IPS DF 6.9 (cell line): ENCODE results near the gene TFDP2.
"Not testable (repeated sequence)": the region's sequence is repeated elsewhere in the genome, so short reads cannot be mapped to it uniquely, and the experiment has no call there.

Source experiments
- DNase-seq: peaks from one replicate; pipeline ENCODE4 v3.0.0-alpha.2; 2013; ENCODE audit warnings: low read depth, low spot score
- H3K27ac ChIP-seq: one replicate; pipeline ENCODE4 v1.5.1; 2013; ENCODE audit warnings: low read length, control low read depth
- H3K27me3 ChIP-seq: 2 replicates; pipeline ENCODE4 v1.6.1; 2013; ENCODE audit warnings: mild to moderate bottlenecking, low read length; ENCODE audit not compliant: control insufficient read depth, insufficient read depth
- H3K36me3 ChIP-seq: 2 replicates; pipeline ENCODE4 v1.6.1; 2013; ENCODE audit warnings: low read length; ENCODE audit not compliant: control insufficient read depth, insufficient read depth
- H3K4me1 ChIP-seq: 2 replicates; pipeline ENCODE4 v1.6.1; 2013; ENCODE audit warnings: low read length; ENCODE audit not compliant: control insufficient read depth, insufficient read depth
- H3K4me3 ChIP-seq: 2 replicates; pipeline ENCODE4 v1.5.1; 2013; ENCODE audit warnings: mild to moderate bottlenecking, low read length
- H3K9me3 ChIP-seq: 2 replicates; pipeline ENCODE4 v1.6.1; 2013; ENCODE audit warnings: low read length, inconsistent platforms; ENCODE audit not compliant: control insufficient read depth, insufficient read depth
- WGBS: extraction: QIAGEN DNeasy Blood & Tissue Kit; methylation state at CpG from one replicate; pipeline ENCODE4 v1.1.7; 2013; ENCODE audit warnings: mixed read lengths, missing lambda C conversion rate; ENCODE audit not compliant: insufficient read length, insufficient coverage; 5-methylcytosine and 5-hydroxymethylcytosine counted together

Gene TFDP2

DNA sequence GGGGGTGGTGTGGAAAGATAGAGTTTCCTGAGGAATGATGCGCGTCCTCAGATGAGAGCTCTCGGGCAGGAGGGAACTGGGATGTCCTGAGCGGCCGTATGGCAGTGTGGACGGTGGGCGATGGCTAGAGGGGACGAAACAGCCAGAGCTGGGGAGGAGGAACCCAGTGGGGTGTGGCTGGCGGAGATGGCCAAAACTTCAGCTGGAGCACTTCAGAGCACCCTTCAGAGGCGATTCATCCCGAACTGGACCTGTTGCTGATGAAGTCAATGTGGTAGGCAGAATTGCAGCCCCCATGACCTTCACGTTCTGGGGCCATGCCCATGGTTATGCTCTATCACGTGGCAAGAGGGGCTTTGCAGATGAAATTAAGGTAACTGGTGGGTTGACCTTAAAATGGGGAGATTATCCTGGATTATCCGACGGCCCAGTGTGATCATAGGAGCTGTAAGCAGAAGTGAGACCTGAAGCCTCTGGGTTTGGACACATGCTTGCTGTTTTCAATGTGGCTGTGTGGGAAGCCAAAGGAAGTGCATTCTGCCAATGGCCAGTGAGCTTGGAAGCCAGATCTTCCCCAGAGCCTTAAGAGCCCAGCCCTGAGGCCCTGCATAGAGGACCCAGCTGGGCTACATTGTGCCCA is 220.6 kb downstream of the TFDP2 start:
- Histone ChIP-seq H3K4me1 (0 out of 2 replicates have a peak, but pooled peaks cover 2% of the 10 kb centered on the region), H3K9me3 (no peaks in the 10 kb centered on the region), H3K27me3 (no peaks in the 10 kb centered on the region), H3K4me3 (no peak overlapping the region), H3K27ac (no peak overlapping the region), H3K36me3 (peaks cover 7% of the 10 kb centered on the region; the same call in 1 of the 2 replicates)
- WGBS, result no CpG with 5 or more reads among the region's 15 CpGs
- DNase-seq, result no peak

DNA sequence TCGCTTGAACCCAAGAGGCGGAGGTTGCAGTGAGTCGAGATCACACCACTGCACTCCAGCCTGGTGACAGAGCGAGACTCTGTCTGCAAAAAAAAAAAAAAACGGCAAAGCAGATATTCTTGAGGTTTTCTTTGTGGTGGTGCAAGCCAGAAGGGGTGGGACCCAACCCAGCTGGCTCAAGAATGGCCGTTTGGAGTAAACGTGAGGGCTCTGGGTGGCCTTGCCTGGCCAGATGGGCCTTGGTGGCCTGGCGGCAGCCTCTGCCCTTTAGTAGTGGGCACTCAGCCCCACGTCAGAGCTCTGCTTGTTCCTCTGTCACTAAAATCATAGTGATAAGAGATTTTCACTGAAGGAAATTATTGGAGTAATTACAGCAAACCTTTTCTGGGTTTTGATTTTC is 222.4 kb downstream of the TFDP2 start:
- H3K27me3 ChIP-seq, result no peaks in the 10 kb centered on the region

DNA sequence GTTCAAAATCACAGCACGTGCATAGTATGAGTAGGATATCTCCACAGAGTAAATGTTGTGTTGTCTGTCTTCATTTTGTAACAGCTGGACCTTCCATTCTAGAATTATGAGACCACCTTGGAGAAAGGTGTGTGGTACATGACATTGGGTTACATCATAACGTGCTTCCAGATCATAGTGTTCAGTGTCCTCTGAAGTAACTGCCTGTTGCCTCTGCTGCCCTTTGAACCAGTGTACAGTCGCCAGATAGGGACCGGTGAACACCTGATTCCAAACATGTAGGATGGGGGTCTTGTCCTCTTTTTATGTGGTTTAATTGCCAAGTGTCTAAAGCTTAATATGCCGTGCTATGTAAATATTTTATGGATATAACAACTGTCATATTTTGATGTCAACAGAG is 223.7 kb downstream of the TFDP2 start:
- DNase-seq, H3K4me3 ChIP-seq, H3K4me1 ChIP-seq, H3K36me3 ChIP-seq, H3K27me3 ChIP-seq, H3K27ac ChIP-seq, H3K9me3 ChIP-seq: not testable (repeated sequence)
- WGBS, result no CpG with 5 or more reads among the region's 5 CpGs

More for the DNA sequence above, 222.4 kb downstream of the TFDP2 start:
- 0 out of 2 replicates have a peak, but pooled peaks cover 2% of the 10 kb centered on the region for H3K4me1 ChIP-seq
- no peak overlapping the region for H3K4me3 ChIP-seq
- H3K27ac ChIP-seq, result no peak overlapping the region
- no peak for DNase-seq
- H3K9me3 ChIP-seq, result no peaks in the 10 kb centered on the region
- H3K36me3 ChIP-seq, result peaks cover 7% of the 10 kb centered on the region; the same call in 1 of the 2 replicates
- WGBS, result no CpG with 5 or more reads among the region's 9 CpGs

DNA sequence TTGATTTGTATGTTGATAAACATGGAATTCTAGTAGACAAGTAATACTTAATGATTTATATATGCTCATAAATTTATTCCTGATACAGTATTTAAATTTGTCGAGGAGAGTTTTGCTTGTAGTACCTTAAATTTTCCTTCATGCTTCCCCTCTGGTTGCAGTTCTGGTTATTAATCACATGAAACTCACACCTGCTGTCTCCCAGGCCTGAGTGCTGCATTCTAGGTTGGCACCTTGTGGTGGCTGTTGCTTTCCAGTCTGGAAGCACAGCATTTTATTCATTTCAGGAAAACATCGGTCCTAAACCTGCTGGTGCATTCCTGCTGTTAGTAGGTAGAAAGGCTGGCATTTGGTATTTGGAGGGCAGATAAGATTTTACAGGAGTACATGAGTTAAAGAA is 228.0 kb downstream of the TFDP2 start:
- Histone ChIP-seq H3K4me1 (no peaks in the 10 kb centered on the region), H3K9me3 (no peaks in the 10 kb centered on the region), H3K4me3 (no peak overlapping the region), H3K36me3 (peaks cover 6% of the 10 kb centered on the region; the same call in 1 of the 2 replicates), H3K27me3 (no peaks in the 10 kb centered on the region), H3K27ac (no peak overlapping the region)
- WGBS, result no CpG with 5 or more reads among the region's 2 CpGs
- DNase-seq, result no peak

DNA sequence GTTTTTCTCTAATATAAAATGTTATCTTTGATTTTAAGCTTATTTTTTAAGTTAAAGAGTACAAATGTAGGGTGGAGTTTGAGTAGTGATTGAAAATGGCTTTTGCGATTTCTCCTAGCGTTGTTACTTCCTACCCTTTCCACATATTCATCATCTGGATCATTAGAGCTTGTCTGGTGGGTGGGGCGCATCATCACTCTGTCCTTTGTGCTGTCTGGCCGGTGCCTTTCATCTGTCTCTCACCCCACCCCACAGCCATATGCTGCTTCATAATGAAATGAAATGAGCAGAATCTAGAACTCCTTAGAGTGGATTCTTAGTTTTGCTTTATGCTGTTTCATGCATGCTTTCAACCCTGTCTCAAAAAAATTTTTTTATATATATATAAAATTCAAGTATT is 228.6 kb downstream of the TFDP2 start:
- no peak for DNase-seq
- Histone ChIP-seq H3K4me3 (no peak overlapping the region), H3K27ac (no peak overlapping the region), H3K4me1 (no peaks in the 10 kb centered on the region), H3K27me3 (no peaks in the 10 kb centered on the region), H3K9me3 (no peaks in the 10 kb centered on the region), H3K36me3 (peaks cover 6% of the 10 kb centered on the region; the same call in 1 of the 2 replicates)
- WGBS, result no CpG with 5 or more reads among the region's 4 CpGs

DNA sequence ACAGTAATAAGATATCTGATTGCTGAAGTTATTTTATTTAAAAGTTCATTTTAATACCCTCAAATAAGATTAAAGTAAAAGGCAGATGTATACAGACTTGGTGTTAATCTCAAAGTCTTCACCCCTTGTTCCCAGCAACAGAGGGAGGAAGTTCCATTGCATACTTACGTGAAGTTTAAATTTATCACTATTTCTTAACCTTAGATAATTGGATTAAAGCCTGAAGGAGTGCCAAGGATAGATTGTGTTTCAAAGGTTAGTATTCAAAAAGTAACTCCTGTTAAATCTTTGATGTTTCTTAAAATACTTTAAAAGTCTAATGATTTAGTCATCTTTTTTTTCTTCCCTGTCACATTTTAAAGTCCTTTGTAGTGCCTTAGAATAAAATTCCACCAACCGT is 233.6 kb downstream of the TFDP2 start:
- H3K27ac ChIP-seq, result no peak overlapping the region
- H3K27me3 ChIP-seq, result no peaks in the 10 kb centered on the region
- no CpG with 5 or more reads among the region's 2 CpGs for WGBS
- H3K36me3 ChIP-seq, result peaks cover 4% of the 10 kb centered on the region; the same call in 1 of the 2 replicates
- H3K9me3 ChIP-seq, result no peaks in the 10 kb centered on the region
- no peak overlapping the region for H3K4me3 ChIP-seq
- no peak for DNase-seq
- H3K4me1 ChIP-seq, result no peaks in the 10 kb centered on the region

DNA sequence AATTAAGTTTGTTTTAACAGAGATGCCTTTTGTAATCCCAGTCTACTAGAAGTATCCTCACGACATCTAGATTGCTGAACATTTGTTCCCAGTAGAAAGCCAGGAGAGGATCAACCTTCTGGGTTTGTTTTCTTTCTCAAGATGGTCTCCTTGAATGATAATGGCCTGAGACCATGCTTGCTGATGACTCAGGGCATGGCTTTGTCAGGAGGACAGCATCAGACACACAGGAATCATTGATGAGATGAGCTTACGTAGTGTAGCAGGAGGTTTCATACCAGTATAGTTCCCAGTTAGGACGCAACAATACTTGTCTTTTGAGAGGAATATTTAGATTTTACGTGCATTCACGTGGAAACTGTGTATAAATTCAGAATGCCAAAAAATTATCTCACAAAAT is 234.3 kb downstream of the TFDP2 start:
- no peaks in the 10 kb centered on the region for H3K4me1 ChIP-seq
- no CpG with 5 or more reads among the region's 5 CpGs for WGBS
- H3K27ac ChIP-seq, result no peak overlapping the region
- H3K27me3 ChIP-seq, result no peaks in the 10 kb centered on the region
- DNase-seq, result no peak
- peaks cover 1% of the 10 kb centered on the region; the same call in 1 of the 2 replicates for H3K36me3 ChIP-seq
- no peaks in the 10 kb centered on the region for H3K9me3 ChIP-seq
- H3K4me3 ChIP-seq, result no peak overlapping the region

DNA sequence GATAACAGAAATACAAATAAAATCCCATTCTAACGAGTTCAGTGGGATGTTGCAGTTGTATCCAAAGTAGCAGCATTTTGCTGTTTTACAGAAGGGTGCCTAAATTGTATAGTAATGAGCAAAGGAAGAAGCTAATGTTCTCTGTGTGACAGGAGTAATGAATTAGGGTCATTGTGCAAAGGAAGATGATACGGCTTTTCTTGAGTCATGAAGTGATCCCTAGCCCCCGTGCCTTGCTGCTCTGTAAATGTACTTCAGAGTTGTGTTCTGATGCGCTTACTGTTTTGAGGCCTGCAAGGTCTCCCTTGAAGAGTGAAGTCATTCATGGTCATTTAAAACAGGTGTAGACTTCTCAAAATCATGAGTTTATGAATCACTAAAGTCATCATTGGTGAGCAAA is 235.0 kb downstream of the TFDP2 start:
- H3K9me3 ChIP-seq, result no peaks in the 10 kb centered on the region
- no peak overlapping the region for H3K4me3 ChIP-seq
- no peak overlapping the region for H3K27ac ChIP-seq
- WGBS, result no CpG with 5 or more reads among the region's 4 CpGs
- DNase-seq, result no peak
- no peaks in the 10 kb centered on the region for H3K4me1 ChIP-seq
- H3K27me3 ChIP-seq, result no peaks in the 10 kb centered on the region
- H3K36me3 ChIP-seq, result peaks cover 2% of the 10 kb centered on the region; the same call in 1 of the 2 replicates

DNA sequence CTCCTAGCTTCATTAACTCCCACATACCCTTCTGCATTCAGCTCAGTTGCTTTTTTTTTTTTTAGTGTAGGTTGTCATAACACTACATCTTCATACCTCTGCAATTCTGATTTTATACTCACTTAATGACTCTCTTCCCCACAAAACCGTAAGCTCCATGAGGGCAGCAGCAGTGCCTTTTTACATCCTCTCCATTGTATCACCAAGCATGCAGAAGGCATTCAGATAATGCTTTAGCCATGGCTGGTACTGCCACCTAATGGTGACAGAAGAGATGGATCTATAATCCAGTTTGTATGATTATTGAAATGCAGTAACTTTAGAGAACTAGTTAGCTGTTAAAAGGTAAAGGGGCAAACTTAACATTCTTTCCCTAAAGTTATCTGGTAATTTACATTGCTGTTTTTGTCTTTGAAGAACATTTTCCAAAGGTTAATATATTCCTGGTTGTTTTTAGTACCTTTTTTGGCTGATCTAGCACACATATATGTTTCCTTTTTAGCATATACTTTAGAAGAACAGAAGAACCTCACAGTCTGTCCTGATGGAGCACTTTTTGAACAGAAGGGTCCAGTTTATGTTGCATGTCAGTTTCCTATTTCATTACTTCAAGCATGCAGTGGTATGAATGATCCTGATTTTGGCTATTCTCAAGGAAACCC is 236.1 kb downstream of the TFDP2 start:
- Histone ChIP-seq H3K27me3 (no peaks in the 10 kb centered on the region), H3K4me1 (no peaks in the 10 kb centered on the region), H3K36me3 (peaks cover 5% of the 10 kb centered on the region; the same call in 1 of the 2 replicates), H3K27ac (no peak overlapping the region), H3K4me3 (no peak overlapping the region), H3K9me3 (no peaks in the 10 kb centered on the region)
- no CpG with 5 or more reads among the region's 1 CpG for WGBS
- DNase-seq, result no peak

DNA sequence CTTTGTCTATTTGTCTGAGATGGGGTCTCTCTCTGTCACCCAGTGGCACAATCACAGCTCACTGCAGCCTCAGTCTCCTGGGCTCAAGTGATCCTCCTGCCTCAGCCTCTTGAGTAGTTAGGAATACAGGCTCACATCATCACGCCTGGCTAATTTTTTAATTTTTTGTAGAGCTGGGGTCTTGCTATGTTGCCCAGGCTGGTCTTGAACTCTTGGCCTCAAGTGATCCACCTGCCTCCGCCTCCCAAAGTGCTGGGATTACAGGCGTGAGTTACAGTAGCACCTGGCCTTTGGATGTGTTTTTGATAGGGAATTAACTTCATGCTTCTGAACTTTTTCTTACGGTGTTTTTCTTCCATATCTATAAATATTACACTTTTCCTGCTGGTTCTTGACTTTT is 239.4 kb downstream of the TFDP2 start:
- no CpG with 5 or more reads among the region's 4 CpGs for WGBS
- H3K9me3 ChIP-seq, result not testable (repeated sequence)

DNA sequence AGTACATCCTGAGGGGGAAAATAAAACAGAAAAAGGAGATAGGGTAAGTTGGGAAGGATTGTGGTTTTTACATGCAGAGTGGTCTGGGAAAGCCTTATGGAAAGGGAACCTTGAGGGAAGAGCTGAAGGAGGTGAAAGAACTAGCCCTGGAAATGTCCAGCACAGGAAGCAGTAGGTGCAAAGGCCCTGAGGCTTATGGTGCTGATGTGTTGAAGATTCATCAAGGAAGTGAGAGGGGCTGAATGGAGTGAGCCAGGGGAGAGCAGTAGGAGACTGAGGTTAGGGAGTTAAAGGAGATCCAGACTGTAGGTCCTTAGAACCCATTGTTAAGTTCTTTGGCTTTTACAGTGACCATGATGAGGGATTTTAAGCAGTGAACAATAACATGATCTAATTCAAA is 239.9 kb downstream of the TFDP2 start:
- Histone ChIP-seq H3K4me3 (no peak overlapping the region), H3K4me1 (no peaks in the 10 kb centered on the region), H3K36me3 (peaks cover 7% of the 10 kb centered on the region; the same call in 1 of the 2 replicates), H3K27ac (no peak overlapping the region), H3K27me3 (no peaks in the 10 kb centered on the region), H3K9me3 (no peaks in the 10 kb centered on the region)
- DNase-seq, result no peak

More for the DNA sequence above, 239.4 kb downstream of the TFDP2 start:
- DNase-seq, H3K36me3 ChIP-seq, H3K27ac ChIP-seq, H3K27me3 ChIP-seq, H3K4me3 ChIP-seq, H3K4me1 ChIP-seq: not testable (repeated sequence)
